ENCODE data around the gene GPR15LG.
A peak's percentile ranks its signal among the peaks of the same experiment; 100 is the strongest.

GPR15LG gene

DNA sequence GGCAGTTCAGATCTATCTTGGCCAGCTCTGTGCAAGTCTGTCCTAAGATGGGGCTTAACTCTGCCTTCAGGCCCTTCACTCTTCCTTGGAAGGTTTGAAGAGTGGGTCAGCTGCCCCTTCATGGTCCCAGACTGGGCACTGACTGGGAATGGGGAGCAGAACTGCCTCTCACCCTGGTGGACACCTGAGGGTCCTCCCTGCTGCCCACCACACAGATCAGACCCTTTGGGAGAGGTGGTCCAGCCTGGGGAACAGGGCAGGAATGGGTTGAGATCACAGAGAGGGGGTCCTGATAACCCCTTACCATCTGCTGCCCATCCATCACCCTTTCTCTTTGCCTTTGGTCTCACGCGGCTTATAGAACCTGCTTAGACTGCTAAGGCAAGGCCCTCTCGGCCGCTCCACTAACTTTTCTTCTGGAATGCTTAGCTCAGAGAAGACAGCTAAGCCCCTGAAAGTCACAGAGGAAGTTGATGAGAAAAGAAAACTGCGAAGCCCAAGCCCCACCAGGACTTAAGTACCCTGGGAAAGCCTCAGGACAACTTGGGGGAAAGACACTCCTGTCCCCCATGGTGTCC is 20.3 kb downstream of the GPR15LG start:
- no peak for DNase-seq (ENCODE audit: low spot score)

DNA sequence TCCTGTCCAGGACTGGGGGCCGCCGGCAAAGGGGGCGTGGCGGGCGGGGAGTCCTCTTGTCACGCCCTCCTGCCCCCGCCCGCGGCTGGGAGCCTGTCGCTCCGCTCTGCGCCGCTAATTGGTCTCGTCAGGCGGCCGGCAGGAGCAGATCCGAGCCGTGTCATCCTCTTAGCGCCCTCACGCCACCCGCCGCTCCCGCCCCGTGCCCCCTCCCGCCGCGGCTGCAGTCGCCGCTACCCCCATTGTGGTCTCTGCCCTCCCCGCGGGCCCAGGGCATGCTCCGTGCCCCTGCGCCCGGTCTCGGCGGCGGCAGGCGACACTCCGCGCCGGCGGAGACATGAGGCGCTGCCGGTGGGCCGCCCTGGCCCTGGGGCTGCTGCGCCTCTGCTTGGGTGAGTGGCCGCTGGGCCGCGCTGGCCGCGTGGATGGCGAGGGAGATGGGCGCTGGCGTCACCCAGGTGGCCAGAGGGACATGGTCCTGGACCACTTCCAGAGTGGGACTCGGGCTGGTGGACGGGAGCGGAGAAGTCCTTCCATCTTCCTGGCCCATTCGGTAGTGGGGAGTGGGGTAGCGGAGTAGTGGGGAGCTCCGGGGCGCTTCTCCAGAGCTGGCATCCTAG is 20.9 kb downstream of the GPR15LG start, which contains the start of gene CDHR1:
Gene CDHR1, plus strand, starts transcription at position 114 of the 620 bp plus-strand sequence. Its CDS starts 224 bp downstream, at position 338.
- DNase-seq (ENCODE audit: low spot score) = peak; percentile 66

DNA sequence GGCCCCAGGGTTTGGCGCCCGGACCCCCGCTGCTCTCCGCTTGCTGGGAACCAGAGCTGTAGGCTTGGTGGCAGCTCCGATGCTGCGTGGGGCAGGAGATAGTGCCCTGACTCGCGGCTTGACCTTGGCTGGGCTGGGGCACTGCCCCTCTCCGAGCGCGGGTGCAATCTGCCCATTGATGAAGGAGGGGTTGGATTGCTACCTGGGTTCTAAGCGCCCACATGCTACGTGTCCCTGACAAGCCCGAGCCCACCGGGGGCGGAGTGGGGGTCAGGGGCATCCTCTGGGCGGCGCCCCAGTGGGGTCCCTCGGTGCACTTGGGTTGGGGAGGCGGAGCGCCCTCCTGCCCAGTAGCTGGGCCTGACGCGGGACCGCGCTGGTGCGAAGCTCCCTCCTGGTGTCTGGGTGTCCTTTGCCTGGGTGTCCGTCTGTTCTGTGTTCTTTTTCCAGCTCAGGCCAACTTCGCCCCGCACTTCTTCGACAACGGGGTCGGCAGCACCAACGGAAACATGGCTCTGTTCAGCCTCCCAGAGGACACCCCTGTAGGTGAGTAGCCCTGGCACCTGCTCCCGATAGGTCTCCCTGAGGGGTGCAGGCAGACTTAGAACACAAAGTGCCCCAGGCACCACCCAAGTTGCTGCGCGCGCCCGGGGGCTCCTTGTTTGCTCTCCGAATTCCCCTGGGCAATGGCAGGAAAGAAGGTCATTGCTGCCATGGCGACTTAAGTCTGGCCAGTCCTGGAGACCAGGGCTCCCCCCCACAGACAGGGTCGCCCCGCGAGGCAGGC is 21.6 kb downstream of the GPR15LG start:
- no peak for DNase-seq (ENCODE audit: low spot score)

DNA sequence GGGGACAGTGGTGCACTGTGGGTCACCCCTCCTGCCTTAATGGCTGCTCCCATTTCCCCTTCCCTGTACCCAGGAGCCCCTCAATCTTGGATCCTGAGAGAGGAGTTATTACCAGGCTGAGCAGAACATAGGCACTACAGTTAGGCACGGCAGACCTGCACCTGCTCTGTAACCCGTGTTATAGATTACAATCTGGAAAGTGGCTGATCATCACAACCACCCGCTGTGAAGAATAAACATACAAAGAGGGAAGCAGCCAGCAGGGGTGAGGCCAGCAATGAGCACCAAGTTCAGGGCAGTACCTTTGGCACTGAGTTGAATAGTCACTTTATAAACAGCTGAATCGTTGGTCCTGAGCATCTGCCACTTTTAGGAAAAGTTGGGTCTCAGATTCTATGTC is 22.5 kb downstream of the GPR15LG start:
- DNase-seq (ENCODE audit: low spot score) = no peak

DNA sequence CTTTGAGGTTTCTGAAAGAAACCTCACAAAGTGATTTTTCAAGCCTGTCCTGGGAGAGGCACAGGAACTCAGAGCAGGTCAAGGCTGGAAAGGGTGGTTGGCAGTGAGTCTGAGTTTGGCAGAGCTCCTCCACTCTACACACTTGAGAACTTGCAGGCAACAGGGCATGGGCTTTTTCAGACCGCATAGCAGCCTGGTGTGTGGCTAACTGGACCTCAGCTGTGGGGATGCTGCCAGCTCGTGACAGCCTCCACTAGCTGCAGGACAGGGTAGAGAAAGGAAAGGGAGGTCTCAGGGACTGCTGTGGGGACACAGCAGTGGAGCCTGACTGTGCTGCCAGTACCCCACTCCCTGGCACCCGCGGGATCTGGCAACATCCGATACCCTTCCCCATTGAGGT is 23.3 kb downstream of the GPR15LG start:
- no peak for DNase-seq (ENCODE audit: low spot score)

DNA sequence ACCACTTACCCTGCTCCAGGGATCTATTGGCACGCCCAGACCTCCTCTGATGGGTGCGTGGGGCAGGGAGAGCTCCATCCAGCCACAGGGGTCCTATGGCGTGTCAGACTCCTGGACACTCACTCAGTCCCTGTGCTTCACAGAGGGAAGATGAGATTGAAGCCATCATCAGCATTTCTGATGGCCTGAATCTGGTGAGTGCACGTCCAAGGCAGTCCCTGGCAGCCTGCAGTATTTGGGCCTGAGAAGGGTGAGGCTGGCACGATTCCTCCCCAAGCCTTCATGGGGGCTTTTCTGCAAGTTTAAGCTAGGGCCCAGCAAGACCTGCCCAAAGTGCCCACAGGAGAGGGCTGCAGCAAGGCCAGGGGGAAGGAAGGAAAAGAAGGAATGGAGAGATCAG is 24.0 kb downstream of the GPR15LG start:
- DNase-seq (ENCODE audit: low spot score) = no peak

DNA sequence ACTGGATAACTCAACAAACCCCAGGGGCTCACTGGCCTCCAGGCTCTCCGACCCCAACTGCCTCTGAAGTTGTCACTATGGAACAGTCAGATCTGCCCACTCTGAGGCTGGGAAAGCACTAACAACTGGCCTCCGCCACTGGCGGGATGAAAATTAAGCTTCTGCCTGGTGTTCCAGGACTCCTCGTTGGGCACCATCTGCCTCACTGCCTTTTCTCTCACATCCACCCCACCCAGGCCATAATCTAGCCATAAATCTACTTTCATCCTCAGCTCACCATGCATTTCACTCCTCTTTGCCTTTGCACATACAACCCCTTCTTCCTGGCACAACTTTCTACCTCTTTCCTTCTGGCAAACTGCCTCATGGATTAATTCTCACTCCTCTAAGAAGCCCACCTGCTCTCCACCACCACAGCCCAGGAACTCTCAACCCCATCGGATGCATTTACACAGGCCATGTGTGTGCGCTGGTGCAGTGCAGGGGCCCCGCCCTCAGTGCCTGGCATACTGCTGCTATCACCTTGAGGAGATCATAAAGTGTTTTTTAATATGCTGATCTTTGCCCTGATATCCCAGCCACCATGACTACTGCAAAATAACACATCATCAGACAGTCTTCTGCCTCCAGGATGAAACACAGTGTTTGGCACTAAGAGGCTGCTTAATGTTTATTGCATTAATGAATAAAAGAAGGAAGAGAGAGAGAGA is 24.8 kb downstream of the GPR15LG start:
- no peak for DNase-seq (ENCODE audit: low spot score)

DNA sequence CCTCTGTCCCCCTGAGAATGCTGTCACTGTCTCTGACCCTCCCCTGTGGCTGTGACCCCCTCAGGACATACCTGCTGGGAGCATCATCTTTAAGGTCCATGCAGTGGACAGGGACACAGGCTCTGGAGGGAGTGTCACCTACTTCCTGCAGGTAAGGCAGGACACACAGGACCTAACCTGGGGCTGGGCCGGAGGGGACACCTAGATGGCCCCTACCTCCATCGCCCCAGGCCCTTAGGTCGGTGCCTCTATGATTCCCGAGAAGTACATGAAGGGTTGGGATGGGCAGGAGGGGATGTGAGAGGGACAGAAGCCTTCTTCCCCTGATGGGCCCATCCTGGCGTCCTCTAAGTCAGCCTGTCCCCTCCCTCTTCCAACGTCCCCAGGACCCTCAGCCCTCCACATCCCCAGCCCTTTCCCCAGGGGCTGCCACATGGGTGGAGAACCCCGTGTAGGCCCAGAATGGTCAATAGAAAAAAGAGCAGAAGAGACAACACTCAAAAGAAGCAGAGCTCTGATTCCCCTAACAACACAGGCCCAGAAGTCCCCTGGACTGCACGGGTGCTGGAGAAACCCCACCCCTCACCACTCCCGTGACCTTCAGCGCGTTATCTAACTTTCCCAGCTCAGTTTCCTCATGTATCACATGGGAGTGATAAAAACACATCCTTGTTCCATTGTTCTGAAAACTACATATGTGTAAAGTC is 27.1 kb downstream of the GPR15LG start:
- no peak for DNase-seq (ENCODE audit: low spot score)

DNA sequence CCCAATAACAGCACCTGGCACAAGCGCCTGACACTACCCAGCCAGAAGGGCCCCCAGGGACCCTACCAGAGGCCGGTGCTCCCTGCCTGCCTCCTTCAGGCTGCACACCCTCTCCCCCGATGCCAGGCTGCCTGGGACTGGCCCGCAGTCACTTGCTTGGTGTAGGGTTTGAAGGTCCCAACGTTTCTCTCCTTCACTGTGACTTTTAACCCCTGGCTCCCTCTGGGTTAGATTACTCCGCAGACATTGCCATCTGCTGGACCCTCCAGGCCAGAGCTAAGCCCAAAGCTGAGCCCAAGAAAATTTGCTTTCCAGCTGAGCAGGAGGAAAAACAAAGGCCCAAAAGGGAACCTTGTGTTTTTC is 27.6 kb downstream of the GPR15LG start:
- DNase-seq (ENCODE audit: low spot score) = no peak

DNA sequence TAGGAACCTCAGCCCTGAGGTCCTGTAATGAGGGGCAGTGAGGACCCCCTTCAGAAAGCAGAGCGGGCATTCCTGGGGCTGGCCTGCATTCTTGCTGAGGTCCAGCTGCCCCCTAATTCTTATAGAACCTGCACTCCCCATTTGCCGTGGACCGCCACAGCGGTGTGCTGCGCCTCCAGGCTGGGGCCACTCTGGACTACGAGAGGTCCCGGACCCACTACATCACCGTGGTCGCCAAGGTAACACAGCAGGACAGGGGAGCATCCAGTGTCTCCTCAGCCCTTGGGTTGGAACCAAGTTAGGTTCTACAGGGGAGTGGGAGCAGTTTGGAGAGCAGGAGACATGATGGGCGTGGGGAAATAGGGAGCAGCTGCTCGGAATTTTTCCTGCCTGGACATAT is 28.1 kb downstream of the GPR15LG start:
- no peak for DNase-seq (ENCODE audit: low spot score)

DNA sequence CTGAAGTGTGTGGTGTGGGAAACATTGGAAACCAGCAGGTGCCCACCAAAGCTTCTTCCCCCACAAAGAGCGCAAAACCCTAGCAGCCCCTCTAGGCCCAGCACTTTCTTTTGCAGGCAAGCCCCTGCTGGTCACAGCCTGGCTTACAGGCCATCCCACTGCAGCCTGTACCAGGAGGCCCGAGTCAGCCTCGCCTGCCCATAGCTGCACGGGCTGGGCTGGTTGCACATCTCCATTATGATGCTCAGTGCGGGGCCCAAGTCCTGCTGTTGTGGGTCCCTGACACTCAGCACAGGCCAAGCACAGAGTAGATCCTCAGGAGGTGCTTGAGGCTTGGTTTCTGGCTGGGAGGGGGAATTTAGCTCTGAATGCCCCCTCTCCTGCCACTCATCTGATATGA is 28.7 kb downstream of the GPR15LG start:
- no peak for DNase-seq (ENCODE audit: low spot score)

DNA sequence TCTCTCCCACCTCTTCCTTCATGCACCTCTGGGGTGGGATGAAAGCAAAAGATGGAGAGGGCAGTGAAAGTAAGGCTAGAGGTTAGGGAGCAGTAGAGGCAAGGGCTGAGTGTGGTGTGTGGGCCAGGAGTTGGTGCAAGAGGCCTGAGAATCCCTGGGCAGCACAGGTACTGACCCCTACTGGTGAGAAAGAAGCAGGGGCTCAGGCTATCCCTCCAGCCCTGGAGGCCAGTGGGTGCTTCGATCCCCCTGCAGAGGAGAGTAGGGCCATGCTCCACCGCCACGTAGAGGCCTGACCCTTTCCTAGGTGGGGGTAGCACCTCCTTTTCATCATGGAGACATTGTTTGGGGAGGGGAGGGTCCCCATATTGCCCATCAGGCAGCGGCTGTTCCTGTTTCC is 30.5 kb downstream of the GPR15LG start:
- DNase-seq (ENCODE audit: low spot score) = peak; percentile 35

DNA sequence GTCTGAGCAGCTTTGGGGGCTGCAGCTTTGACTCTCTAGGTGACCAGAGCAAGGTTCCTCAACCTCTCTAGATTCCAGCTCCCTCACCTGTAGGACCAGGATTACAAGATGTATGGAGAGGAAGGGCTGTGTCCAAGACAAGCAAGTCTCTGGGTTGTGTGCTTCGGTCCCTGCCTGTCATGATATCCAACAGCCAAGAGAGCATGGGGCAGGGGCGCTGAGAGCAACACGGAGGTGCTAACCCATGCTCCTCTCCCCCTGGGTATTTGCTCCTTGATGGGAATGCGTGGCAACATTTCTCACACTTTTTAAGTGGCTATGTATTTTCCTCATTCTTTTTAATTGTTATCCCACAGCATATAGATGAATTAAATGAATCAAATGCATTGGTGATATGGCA is 31.0 kb downstream of the GPR15LG start:
- no peak for DNase-seq (ENCODE audit: low spot score)

DNA sequence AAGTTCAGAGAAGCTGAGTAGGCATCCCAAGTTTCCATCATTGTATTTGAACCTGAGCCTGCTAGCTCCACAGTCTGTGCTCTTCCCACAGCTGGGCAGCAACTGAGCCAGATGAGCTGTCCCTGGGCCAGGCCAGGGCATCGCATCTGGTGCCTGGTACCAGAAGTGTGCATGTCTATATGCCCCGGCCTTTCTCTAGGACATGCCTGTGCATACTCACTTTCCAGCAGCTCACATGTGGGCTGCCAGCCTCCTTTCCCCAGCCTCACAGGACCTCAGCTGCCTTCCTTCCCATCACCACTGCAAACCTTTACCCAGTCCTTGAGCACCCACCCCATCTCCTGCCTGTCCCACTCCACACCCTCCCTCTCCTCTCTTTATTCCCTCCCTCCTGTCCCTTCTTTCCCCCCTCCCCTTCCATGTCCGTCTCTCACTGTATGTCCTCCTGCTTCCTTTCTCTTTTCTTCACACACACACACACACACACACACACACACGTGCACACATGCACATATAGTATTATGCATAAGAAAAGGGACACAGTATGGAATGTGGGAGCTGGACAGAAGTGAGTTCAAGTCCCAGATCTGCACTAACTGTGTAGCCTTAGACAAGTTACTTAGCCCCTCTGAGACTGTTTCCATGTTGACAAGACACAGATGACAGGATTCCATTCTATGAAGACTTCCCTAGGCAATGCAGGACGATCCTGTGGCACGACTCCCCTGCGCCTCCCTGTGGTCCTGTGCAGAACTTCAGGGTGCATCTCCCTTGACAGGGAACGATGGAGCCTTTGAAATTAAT is 31.6 kb downstream of the GPR15LG start:
- DNase-seq (ENCODE audit: low spot score) = peak; percentile 77

DNA sequence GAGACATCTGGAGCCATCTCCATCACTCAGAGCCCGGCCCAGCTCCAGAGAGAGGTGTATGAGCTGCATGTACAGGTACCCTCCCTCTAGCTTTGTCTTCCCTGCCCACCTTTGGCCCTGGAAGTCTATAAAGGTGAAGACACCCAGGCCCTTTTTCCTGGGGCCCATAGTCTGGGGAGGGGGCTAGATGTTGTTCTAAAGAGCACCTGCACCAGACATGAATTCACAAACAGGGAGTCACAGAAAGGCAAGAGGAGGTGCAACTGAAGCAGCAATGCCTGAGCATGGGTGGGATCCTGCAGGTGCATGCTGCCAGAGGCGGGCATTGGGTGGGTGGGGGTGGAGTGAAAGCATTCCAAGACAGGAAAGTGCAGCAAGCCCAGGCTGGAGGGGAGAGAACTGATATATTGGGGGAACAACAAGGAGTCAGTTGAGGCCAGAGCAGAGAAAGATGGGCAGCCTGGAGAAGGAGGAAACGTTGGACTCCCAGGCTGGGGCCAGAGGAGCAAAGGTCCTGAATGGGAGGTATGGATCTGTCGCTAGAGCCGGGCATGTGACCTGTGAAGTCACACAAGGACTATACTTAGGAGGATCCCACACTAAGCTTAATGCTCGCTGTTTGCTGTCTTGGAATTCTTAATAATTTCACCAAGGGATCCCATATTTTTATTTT is 32.4 kb downstream of the GPR15LG start:
- no peak for DNase-seq (ENCODE audit: low spot score)

DNA sequence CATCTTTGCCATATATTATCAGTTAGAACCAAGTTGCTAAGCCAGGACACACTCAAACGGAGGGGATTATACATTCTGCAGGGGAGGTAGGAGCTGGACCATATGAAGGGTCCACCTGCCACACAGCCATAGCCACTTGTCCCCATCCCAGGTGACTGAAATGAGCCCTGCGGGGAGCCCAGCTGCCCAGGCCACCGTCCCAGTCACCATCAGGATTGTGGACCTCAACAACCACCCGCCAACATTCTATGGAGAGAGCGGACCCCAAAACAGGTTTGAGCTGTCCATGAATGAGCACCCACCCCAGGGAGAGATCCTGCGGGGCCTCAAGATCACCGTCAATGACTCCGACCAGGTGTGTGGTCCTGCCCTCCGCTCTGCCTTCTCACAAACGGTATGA is 34.4 kb downstream of the GPR15LG start:
- no peak for DNase-seq (ENCODE audit: low spot score)

DNA sequence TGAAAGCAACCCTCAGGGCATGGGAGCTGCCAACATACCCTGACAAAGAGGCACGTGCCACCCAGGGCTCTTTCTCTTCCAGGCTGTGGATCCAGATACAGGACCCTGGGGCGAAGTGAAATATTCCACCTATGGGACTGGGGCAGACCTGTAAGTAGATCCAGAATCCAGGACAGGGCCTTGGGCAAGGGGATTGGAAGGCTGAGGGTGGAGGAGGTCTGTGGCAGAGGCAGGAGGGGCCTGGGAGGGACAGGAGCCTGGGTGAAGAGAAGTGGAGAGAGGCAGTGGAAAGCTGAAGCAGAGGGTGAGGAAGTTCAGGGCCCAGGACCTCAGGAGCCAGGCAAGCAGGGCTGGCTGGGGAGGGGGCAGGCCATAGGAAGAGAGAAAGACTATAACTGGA is 38.0 kb downstream of the GPR15LG start:
- no peak for DNase-seq (ENCODE audit: low spot score)

DNA sequence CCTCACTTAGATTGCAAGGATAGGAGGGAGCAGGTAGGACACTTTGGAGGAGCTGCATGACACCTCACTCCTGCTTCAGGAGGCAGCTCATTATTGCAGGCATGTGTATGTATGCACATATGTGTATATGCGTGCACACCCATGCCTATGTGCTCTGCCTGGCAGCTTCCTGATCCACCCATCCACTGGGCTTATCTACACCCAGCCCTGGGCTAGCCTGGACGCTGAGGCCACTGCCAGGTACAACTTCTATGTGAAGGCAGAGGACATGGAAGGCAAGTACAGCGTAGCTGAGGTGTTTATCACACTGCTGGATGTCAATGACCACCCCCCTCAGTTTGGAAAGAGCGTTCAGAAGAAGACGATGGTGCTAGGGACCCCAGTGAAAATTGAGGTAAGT is 38.4 kb downstream of the GPR15LG start:
- DNase-seq (ENCODE audit: low spot score) = no peak

DNA sequence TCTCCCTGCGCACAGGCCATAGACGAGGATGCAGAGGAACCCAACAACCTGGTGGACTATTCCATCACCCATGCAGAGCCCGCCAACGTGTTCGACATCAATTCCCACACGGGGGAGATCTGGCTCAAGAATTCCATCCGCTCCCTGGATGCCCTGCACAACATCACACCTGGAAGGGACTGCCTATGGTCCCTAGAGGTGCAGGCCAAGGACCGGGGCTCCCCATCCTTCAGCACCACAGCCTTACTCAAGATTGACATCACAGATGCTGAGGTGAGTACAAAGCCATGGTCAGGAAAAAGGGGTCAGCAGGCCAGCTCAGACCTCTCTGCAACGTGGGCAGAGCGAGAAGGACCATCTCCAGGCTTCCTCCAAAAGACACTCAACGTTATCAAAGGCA is 39.5 kb downstream of the GPR15LG start:
- DNase-seq (ENCODE audit: low spot score) = no peak

DNA sequence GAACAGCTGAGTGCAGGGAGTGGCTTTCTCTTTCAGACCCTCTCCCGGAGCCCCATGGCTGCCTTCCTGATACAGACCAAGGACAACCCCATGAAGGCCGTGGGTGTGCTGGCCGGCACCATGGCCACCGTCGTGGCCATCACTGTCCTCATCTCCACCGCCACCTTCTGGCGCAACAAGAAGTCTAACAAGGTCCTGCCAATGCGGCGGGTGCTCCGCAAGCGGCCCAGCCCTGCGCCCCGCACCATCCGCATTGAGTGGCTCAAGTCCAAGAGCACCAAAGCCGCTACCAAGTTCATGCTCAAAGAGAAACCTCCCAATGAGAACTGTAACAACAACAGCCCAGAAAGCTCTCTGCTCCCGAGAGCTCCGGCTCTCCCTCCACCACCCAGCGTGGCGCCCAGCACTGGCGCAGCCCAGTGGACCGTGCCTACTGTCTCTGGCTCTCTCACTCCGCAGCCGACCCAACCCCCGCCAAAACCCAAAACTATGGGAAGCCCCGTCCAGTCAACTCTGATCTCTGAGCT is 40.5 kb downstream of the GPR15LG start:
- DNase-seq (ENCODE audit: low spot score) = no peak
